GM19043 (cell line): ENCODE results near the gene COL5A1.
"Not testable (repeated sequence)": the region's sequence is repeated elsewhere in the genome, so short reads cannot be mapped to it uniquely, and the experiment has no call there.

Source experiments
- ATAC-seq: cut with Tn5 transposase; IDR thresholded peaks from one replicate; pipeline ENCODE4 v1.9.1; 2021; ENCODE audit warnings: low read depth; ENCODE audit not compliant: unreplicated experiment

Gene COL5A1

GRCh38 chr9:134653259-134654009 lies 11.8 kb downstream of the COL5A1 start:
- no peak for ATAC-seq

GRCh38 chr9:134655101-134655500 lies 13.5 kb downstream of the COL5A1 start:
- no peak for ATAC-seq

GRCh38 chr9:134655586-134656333 lies 14.2 kb downstream of the COL5A1 start:
- ATAC-seq, result no peak

- ATAC-seq, result no peak
These were observed 14.9 kb downstream of the COL5A1 start for GRCh38 chr9:134656334-134657006.

- ATAC-seq, result no peak
These were observed 16.2 kb downstream of the COL5A1 start for GRCh38 chr9:134657666-134658377.

GRCh38 chr9:134658378-134658955 lies 16.9 kb downstream of the COL5A1 start:
- no peak for ATAC-seq

GRCh38 chr9:134659688-134660131 lies 18.1 kb downstream of the COL5A1 start:
- no peak for ATAC-seq

GRCh38 chr9:134660407-134660806 lies 18.8 kb downstream of the COL5A1 start:
- no peak for ATAC-seq

GRCh38 chr9:134661299-134661698 lies 19.7 kb downstream of the COL5A1 start:
- no peak for ATAC-seq

GRCh38 chr9:134661791-134662142 lies 20.2 kb downstream of the COL5A1 start:
- no peak for ATAC-seq

- no peak for ATAC-seq
These were observed 20.7 kb downstream of the COL5A1 start for GRCh38 chr9:134662143-134662876.

- no peak for ATAC-seq
These were observed 21.5 kb downstream of the COL5A1 start for GRCh38 chr9:134663084-134663483.

GRCh38 chr9:134663753-134664415 lies 22.3 kb downstream of the COL5A1 start:
- ATAC-seq, result no peak

GRCh38 chr9:134664446-134664845 lies 22.8 kb downstream of the COL5A1 start:
- no peak for ATAC-seq

GRCh38 chr9:134666208-134666607 lies 24.6 kb downstream of the COL5A1 start:
- ATAC-seq, result no peak

GRCh38 chr9:134666831-134667230 lies 25.2 kb downstream of the COL5A1 start:
- no peak for ATAC-seq

GRCh38 chr9:134668977-134669376 lies 27.4 kb downstream of the COL5A1 start:
- not testable (repeated sequence) for ATAC-seq

- ATAC-seq, result no peak
These were observed 27.9 kb downstream of the COL5A1 start for GRCh38 chr9:134669399-134669955.

GRCh38 chr9:134670042-134670525 lies 28.5 kb downstream of the COL5A1 start:
- no peak for ATAC-seq
